ENCODE data around the gene PLIN1. TPM values are rescaled to one million over a fixed set of nuclear protein-coding genes. Genes with fewer than 3 reads are reported as not detected.

PLIN1 gene
- total RNA-seq, 1 experiment from 2014 or later = 0.30 TPM

- BruUV-seq (replicated peaks) = no TSS peak
- no peak overlapping the region for H3K4me3 ChIP-seq (ENCODE audit: low read depth, low read length, poor library complexity, severe bottlenecking)
- no peak overlapping the region for H3K27ac ChIP-seq (ENCODE audit: low read depth, low read length, poor library complexity, severe bottlenecking)
- intact Hi-C loops (cut with micrococcal nuclease; ENCODE audit: unreplicated experiment) = no loop called here
- H3K36me3 ChIP-seq (ENCODE audit: insufficient read depth, low read length, poor library complexity, severe bottlenecking) = no peaks in the 10 kb centered on the region
- no peak for TF ChIP-seq CTCF (conservative IDR thresholded peaks at IDR 0.05; ENCODE audit: low read depth, low read length)
- no peak for TF ChIP-seq EZH2 (IDR thresholded peaks at IDR 0.05; ENCODE audit: borderline replicate concordance, low read depth, low read length, poor library complexity, severe bottlenecking)
- CTCF ChIA-PET = no interaction called here
- POLR2A ChIA-PET (ENCODE audit: low non-redundant PET) = interaction anchor here (0.6 kb wide), 1 partner anchor 991 kb away, joined by 3 read pairs; no protein-coding TSS in a partner anchor
- no peaks in the 10 kb centered on the region for H3K9me3 ChIP-seq (ENCODE audit: low read depth, low read length, poor library complexity, severe bottlenecking)
- H3K27me3 ChIP-seq (replicated peaks; ENCODE audit: insufficient read depth, low read depth, low read length, poor library complexity) = no peaks in the 10 kb centered on the region
- peaks cover 10% of the 10 kb centered on the region for H3K4me1 ChIP-seq (ENCODE audit: insufficient read depth, low read length, poor library complexity, severe bottlenecking)
- no peak for DNase-seq (ENCODE audit: low spot score)
Observed at GRCh38 chr15:89724621-89725020, 45.5 kb upstream of the PLIN1 start.

- H3K27ac ChIP-seq (ENCODE audit: low read depth, low read length, poor library complexity, severe bottlenecking) = no peak overlapping the region
- H3K4me1 ChIP-seq (ENCODE audit: insufficient read depth, low read length, poor library complexity, severe bottlenecking) = peaks cover under 1% of the 10 kb centered on the region
- no peaks in the 10 kb centered on the region for H3K36me3 ChIP-seq (ENCODE audit: insufficient read depth, low read length, poor library complexity, severe bottlenecking)
- CTCF ChIA-PET = no interaction called here
- no peaks in the 10 kb centered on the region for H3K27me3 ChIP-seq (replicated peaks; ENCODE audit: insufficient read depth, low read depth, low read length, poor library complexity)
- BruUV-seq (replicated peaks) = no TSS peak
- no peak for DNase-seq (ENCODE audit: low spot score)
- H3K9me3 ChIP-seq (ENCODE audit: low read depth, low read length, poor library complexity, severe bottlenecking) = no peaks in the 10 kb centered on the region
- POLR2A ChIA-PET (ENCODE audit: low non-redundant PET) = no interaction called here
- TF ChIP-seq CTCF (conservative IDR thresholded peaks at IDR 0.05; ENCODE audit: low read depth, low read length) (no peak), EZH2 (IDR thresholded peaks at IDR 0.05; ENCODE audit: borderline replicate concordance, low read depth, low read length, poor library complexity, severe bottlenecking) (no peak)
- H3K4me3 ChIP-seq (ENCODE audit: low read depth, low read length, poor library complexity, severe bottlenecking) = no peak overlapping the region
- intact Hi-C loops (cut with micrococcal nuclease; ENCODE audit: unreplicated experiment) = no loop called here
Observed at GRCh38 chr15:89723031-89723430, 43.9 kb upstream of the PLIN1 start.

- intact Hi-C loops (cut with micrococcal nuclease; ENCODE audit: unreplicated experiment) = no loop called here
- CTCF ChIA-PET = no interaction called here
- no TSS peak for BruUV-seq (replicated peaks)
Observed at GRCh38 chr15:89714775-89715174, 35.6 kb upstream of the PLIN1 start.

More at GRCh38 chr15:89714775-89715174, 35.6 kb upstream of the PLIN1 start:
- no peaks in the 10 kb centered on the region for H3K4me1 ChIP-seq (ENCODE audit: insufficient read depth, low read length, poor library complexity, severe bottlenecking)
- H3K9me3 ChIP-seq (ENCODE audit: low read depth, low read length, poor library complexity, severe bottlenecking) = no peaks in the 10 kb centered on the region
- H3K27ac ChIP-seq (ENCODE audit: low read depth, low read length, poor library complexity, severe bottlenecking) = no peak overlapping the region
- POLR2A ChIA-PET (ENCODE audit: low non-redundant PET) = no interaction called here
- no peaks in the 10 kb centered on the region for H3K27me3 ChIP-seq (replicated peaks; ENCODE audit: insufficient read depth, low read depth, low read length, poor library complexity)
- no peaks in the 10 kb centered on the region for H3K36me3 ChIP-seq (ENCODE audit: insufficient read depth, low read length, poor library complexity, severe bottlenecking)
- H3K4me3 ChIP-seq (ENCODE audit: low read depth, low read length, poor library complexity, severe bottlenecking) = no peak overlapping the region
- DNase-seq (ENCODE audit: low spot score) = no peak
- TF ChIP-seq CTCF (conservative IDR thresholded peaks at IDR 0.05; ENCODE audit: low read depth, low read length) (no peak), EZH2 (IDR thresholded peaks at IDR 0.05; ENCODE audit: borderline replicate concordance, low read depth, low read length, poor library complexity, severe bottlenecking) (no peak)
